Pulmonary artery endothelial cell (primary cell): ENCODE results near the gene TANGO2. TPM values are rescaled to one million over a fixed set of nuclear protein-coding genes. Genes with fewer than 3 reads are reported as not detected.

Experiments used
- DNase-seq: peaks from one replicate; pipeline ENCODE4 v3.0.0-alpha.2; 2011; ENCODE audit warnings: low read depth, low spot score
- total RNA-seq: library from RNA; depleted of rRNA; stranded (reverse); fragments of >200 nt; gene quantifications from 2 replicates; pipeline ENCODE4 v1.2.3, GENCODE V29; 2014

Gene TANGO2
- total RNA-seq, 1 donor from 2014 or later, result 36.4 TPM

DNA sequence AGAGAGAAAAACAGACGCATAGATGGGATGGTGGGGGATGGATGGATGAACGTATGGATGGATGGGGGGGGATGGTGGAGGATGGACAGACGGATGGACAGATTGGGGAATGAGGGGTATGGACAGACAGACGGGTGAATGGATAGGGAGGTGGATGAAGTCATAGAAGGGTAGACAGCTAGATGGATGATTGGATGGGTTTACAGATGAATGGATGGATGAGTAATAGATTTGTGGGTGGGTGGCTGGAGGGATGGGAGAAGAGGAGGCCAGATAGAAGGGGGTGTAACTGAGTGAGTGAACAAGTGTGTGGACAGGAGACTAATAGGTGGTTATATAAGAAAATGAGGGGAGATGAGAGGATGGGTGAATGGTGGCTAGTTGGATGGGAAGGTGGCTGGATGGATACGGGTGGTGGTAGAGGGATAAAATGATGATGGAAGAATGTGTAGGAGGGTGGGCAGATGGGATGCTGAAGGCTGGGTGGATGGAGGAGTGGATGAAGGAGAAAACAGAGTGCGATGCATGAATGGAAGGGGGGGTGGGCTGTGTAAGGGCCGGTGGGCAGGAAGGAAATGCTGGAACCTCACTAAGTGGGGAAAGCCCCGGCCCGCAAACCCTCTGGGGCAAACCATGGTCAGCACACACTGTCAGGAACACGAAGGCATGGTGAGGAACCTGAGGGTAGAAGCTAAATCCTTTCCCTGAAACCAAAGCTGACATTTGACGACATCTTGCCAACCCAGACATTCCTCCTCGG lies 25.9 kb upstream of the TANGO2 start:
- DNase-seq, result no peak

GRCh38 chr22:19995611-19996339 lies 25.1 kb upstream of the TANGO2 start:
- DNase-seq, result no peak

- DNase-seq, result no peak
Observed at GRCh38 chr22:19996694-19997384, 24.1 kb upstream of the TANGO2 start.

GRCh38 chr22:19997561-19998231 lies 23.2 kb upstream of the TANGO2 start:
- no peak for DNase-seq

DNA sequence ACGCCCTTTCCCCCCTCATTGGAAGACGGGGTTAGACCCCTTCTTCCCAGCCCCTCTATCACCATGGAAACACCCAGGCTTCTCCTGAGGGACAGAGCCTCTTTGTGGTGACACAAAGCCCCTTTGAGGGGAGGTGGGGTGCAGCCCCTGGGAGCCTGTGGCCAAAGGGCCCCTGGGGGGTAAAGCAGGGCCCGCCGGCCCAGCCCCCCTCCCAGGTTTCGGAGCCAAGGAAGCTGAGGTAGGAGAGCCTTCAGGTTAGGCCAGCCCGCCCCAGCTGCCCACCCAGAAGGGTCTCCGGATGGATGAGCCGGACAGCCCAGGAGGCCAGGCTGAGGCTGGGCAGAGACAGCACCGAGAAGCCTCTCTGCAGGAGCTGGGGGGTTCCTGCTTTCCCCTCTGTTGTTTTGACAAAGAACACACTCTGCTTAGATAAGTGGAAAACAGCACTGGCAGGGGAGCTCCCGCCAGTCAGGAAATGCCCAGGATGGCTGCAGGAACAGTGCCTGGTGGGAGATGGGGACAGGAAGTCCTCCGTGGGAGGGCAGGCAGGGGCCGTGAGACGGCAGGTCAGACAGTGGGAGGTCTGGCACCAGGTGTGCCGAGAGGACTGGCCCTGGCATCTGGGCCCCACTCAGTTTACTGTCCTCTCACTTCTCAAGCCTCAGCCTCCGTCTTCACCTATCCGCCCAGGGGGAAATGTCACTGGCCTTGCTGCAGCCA lies 22.5 kb upstream of the TANGO2 start:
- no peak for DNase-seq

GRCh38 chr22:19998991-19999820 lies 21.7 kb upstream of the TANGO2 start:
- no peak for DNase-seq

DNA sequence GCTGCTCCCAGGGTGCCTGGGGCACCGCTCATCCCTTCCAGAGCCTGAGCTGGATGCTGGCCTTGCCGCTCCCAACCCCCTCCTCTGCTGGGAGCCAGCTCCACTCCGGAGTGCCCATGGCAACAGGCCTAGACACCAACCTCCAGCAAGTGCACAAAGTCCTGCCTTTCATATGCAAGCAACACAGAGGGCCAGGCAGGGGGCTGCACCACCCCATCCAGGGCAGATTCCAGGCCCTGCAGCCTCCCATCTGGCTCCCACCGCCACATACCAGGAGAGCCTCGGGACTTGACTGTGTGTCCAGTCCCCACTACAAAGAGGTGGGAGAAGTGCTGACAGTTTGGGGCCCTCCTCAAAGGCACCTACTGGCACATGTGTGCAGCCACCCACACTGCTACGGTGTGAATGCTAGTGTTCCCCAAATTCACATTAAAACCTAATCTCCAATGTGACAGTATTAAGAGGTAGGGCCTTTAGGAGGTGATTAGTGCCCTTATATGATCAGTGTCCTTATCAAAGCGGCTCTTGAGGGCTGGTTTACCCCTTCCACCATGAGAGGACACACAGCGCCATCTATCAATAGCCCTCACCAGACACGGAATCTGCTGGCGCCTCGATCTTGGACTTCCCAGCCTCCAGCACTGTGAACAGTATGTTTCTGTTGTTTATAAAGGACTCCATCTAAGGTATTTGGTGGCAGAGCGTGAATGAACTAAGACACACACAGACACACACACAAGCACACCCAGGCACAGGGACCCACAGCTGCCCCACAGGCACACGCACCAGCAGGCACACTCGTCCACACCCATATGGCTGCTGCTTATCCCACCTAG lies 20.4 kb upstream of the TANGO2 start:
- no peak for DNase-seq

DNA sequence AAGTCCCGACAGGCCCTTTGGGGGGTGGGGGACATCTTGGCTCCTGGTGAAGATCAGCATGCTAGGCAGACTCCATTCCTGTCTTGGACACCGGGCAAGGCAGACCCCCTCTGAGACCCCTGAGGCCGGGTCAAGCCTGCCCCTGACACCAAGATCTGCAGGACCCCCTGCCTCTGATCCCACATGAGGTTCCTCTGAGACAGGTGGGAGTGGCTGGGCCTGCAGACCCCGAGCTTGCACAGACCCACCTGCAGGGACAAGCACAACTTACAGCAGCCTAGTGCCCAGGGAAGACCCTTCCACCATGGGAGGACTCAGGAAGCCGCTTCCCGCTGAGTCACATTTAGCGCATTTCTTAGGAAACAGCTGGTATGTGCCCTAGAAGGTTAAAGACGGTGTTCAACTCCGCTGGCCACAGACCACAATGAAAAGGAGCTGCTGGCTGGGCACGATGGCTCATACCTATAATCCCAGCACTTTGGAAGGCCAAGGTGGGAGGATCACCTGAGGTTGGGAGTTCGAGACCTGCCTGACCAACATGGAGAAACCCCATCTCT lies 19.8 kb upstream of the TANGO2 start:
- peak; percentile 89 for DNase-seq

DNA sequence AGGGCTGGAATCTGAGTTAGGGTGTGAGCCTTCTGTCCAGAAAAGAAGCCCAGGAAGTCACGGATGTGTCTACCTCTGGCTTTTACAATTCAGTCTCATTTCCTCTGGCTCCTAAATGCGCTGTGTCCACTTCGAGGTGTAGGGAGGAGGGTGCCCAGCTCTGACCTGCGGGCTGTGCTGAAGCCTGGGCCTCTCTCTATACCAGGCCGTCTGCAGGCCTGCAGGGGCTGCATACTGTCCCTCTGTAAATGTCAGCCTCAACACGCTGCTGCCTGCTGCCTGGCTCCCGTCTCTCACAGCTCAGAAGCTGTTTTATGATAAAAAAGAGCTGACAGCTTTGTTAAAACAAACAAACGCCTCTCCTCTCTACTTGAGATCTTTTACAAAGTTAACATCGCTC lies 18.8 kb upstream of the TANGO2 start:
- no peak for DNase-seq

DNA sequence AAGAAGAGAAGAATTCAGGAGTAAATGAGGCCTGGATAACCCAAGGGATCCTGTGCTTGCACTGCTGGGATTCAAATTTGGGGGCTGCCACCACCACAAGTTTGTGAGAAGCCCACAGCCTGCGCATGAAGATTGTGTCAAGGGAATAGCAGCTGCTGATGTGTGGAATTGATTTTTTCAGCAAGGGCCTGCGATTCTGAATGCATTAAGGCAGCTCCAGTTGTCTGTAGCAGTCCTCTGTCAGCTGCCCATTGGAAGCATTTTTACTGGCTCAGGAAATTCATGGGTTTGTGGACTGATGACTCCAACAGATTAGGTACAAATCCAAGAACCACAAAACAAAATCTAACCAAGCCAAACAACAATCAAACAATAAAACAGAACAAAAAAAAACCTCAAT lies 18.3 kb upstream of the TANGO2 start:
- DNase-seq, result no peak

GRCh38 chr22:20003304-20003703 lies 17.6 kb upstream of the TANGO2 start:
- DNase-seq, result no peak

DNA sequence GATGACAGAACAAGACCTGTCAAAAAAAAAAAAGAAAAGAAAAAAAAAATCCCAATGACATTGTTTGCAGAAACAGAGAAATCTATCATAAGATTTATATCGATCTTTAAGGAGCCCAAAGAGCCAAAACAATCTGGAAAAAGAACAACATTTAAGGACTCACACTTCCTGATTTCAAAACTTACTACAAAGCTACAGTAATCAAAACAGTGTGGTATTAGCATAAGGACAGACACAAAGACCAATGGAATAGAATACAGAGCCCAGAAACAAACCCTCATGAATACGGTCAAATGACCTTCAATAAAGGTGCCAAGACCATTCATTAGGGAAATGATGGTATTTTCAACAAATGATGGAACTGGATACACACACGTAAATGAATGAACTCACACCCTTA lies 16.4 kb upstream of the TANGO2 start:
- no peak for DNase-seq

DNA sequence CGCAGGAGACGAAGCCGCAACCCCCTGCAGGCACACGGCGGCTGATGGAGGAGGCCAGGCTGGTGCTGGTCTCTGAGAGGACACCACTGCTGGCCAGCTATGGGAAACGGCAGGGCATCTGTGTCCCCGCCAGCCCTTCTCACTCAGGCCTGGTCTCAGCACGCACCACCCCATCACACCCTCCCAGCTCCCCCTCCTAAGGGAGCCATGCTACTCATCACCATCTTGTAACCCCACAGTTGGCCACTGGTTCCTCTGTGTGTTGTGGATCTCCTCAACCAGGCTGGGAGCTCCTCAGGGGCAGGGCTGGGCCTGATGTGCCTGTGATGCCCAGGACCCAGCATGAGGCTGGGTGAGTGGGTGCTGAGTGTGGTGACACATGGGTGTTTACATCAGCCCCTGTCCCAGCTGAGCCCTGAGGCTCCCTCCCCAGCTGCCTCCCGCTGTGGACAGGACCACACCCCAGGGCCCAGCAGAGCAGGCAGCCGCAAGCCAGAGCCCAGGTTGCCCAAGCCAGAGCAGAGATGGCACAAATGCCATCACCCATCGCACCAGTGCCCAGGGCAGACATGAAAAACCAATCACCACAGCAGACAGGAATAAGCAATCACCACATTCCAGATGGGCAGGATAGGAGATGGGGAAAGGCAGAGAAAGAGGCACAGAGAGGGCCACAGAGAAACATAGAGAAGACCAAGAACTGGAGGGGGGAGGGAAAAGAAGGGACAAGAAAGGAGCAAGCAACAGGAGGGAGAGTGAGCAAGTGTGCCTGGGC lies 12.5 kb upstream of the TANGO2 start:
- DNase-seq, result no peak

DNA sequence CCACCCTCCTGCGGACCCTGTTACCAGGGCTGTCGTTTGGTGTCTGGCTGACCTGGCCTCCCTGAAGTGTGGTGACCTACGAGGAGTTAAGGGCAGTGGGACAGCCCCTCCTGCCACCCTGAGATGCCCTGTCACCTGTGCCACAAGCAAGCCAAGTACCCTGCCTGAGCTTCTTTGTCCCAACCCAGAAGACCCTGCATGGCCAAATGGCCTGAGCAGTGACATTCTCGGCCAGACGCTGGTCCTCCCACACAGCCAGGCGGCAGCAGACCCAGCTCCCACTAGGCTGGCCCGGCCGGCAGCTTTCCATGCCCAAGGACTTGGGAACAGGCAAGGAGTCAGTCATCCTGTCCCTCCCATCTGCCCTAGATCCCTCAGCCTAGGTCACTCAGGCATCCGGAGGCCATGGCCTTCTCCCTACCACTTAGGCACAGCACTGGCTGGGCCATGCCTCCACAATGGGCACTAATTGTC lies 11.9 kb upstream of the TANGO2 start:
- no peak for DNase-seq

- no peak for DNase-seq
Observed at GRCh38 chr22:20009582-20010306, 11.2 kb upstream of the TANGO2 start.

- DNase-seq, result no peak
Observed at GRCh38 chr22:20010307-20011122, 10.4 kb upstream of the TANGO2 start.
